GM19240 (cell line): ENCODE measurements around the gene LITAF.

Experiments
- DNase-seq: peaks from one replicate; pipeline ENCODE4 v3.0.0; 2011; ENCODE audit warnings: low spot score; ENCODE audit not compliant: insufficient read length

LITAF gene

GRCh38 chr16:11586856-11587642, at the start of gene LITAF:
Gene LITAF, minus strand, starts transcription at chr16:11586919. Its CDS starts 30,189 bp downstream, at chr16:11556730.
- DNase-seq = peak; percentile 75

- DNase-seq = no peak
Measured at GRCh38 chr16:11636172-11636721, 49.5 kb upstream of the LITAF start.

GRCh38 chr16:11635679-11636171, 49.0 kb upstream of the LITAF start:
- no peak for DNase-seq

GRCh38 chr16:11635113-11635652, 48.5 kb upstream of the LITAF start:
- DNase-seq = no peak

GRCh38 chr16:11634312-11634711, 47.6 kb upstream of the LITAF start:
- DNase-seq = no peak

- DNase-seq = no peak
Measured at GRCh38 chr16:11633113-11633512, 46.4 kb upstream of the LITAF start.

- DNase-seq = no peak
Measured at GRCh38 chr16:11632455-11632939, 45.8 kb upstream of the LITAF start.

GRCh38 chr16:11631214-11631613, 44.5 kb upstream of the LITAF start:
- no peak for DNase-seq

- DNase-seq = no peak
Measured at GRCh38 chr16:11630768-11631056, 44.0 kb upstream of the LITAF start.

- no peak for DNase-seq
Measured at GRCh38 chr16:11630046-11630767, 43.5 kb upstream of the LITAF start.

GRCh38 chr16:11629071-11630030, 42.6 kb upstream of the LITAF start:
- no peak for DNase-seq

GRCh38 chr16:11627822-11628457, 41.2 kb upstream of the LITAF start:
- no peak for DNase-seq

- no peak for DNase-seq
Measured at GRCh38 chr16:11627292-11627663, 40.6 kb upstream of the LITAF start.

- DNase-seq = no peak
Measured at GRCh38 chr16:11626657-11627291, 40.1 kb upstream of the LITAF start.

- no peak for DNase-seq
Measured at GRCh38 chr16:11625769-11626168, 39.0 kb upstream of the LITAF start.

GRCh38 chr16:11624636-11625607, 38.2 kb upstream of the LITAF start:
- no peak for DNase-seq

GRCh38 chr16:11624205-11624604, 37.5 kb upstream of the LITAF start:
- no peak for DNase-seq

GRCh38 chr16:11621920-11622651, 35.4 kb upstream of the LITAF start:
- DNase-seq = no peak
